Thoracic aorta (tissue), 2 donors: ENCODE results near the gene RARRES1. TPM values are rescaled to one million over a fixed set of nuclear protein-coding genes. Genes with fewer than 3 reads are reported as not detected.

Source experiments
- ATAC-seq: fragments of 150-250 bp; one replicate; pipeline ENCODE4 v1.8.0; 2017; ENCODE audit warnings: low read depth; ENCODE audit not compliant: insufficient number of reproducible peaks, low FRiP score
- DNase-seq: peaks from one replicate; pipeline ENCODE4 v3.0.0-alpha.2; 2020; ENCODE audit warnings: low spot score
- H3K27ac ChIP-seq, 2 donors: fragments of 200-600 bp; sonication (generic); 1 replicate in 1 of 2; 2 replicates in 1 of 2; pipeline ENCODE4 v1.5.1; 2016; ENCODE audit warnings: mild to moderate bottlenecking in 2 of 2, moderate library complexity in 2 of 2
- H3K27me3 ChIP-seq: fragments of 200-600 bp; sonication (generic); replicated peaks from 2 replicates; pipeline ENCODE4 v1.6.0; 2016; ENCODE audit warnings: mild to moderate bottlenecking; ENCODE audit not compliant: insufficient read depth
- H3K36me3 ChIP-seq: fragments of 200-600 bp; sonication (generic); one replicate; pipeline ENCODE4 v1.5.1; 2016
- H3K4me1 ChIP-seq, 2 donors: fragments of 200-600 bp; sonication (generic); 1 replicate in 1 of 2; 2 replicates in 1 of 2; pipeline versions ENCODE4 v1.5.1 to v1.6.0; 2016; ENCODE audit warnings: low read depth in 2 of 2, mild to moderate bottlenecking in 1 of 2; ENCODE audit not compliant: control insufficient read depth in 1 of 2
- H3K4me3 ChIP-seq: fragments of 200-600 bp; sonication (generic); 2 replicates; pipeline ENCODE4 v1.5.1; 2016; ENCODE audit warnings: mild to moderate bottlenecking
- H3K9me3 ChIP-seq: fragments of 200-600 bp; sonication (generic); 2 replicates; pipeline ENCODE4 v1.5.1; 2016
- total RNA-seq, 2 donors: library from RNA; depleted of rRNA; stranded (reverse); fragments of >200 nt; gene quantifications; one replicate each; pipeline versions ENCODE4 v1.1.0 to v1.2.3, GENCODE V29; 2016
- TF ChIP-seq, protein P1 (sequence below): fragments of 200-600 bp; sonication (generic); IDR thresholded peaks from one replicate; pipeline ENCODE4 v1.5.1; 2019; ENCODE audit warnings: antibody characterized with exemption

The RARRES1 gene
- total RNA-seq, 2 donors from 2014 or later, result 9.3 to 63.8 TPM

DNA sequence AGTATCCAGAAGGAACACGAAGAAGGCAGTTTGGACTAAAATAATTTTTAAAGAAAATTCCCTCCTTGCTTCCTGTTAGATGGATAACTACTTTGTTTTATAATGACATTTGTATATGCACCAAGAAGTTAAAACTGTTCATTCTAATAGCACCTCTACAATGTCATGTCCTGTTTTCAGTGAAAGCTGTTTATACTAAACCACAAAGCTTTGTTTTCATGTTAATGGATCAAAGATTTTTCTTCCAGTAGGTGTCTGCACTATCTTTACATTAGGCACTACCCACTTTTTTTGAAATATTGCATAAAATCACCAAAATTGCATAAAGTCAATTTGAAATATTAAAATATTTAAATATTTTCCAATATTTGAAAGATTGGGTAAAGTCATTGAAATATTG is 10.1 kb downstream of the RARRES1 start:
- DNase-seq (no peak), ATAC-seq (no peak)
- H3K36me3 ChIP-seq, result no peaks in the 10 kb centered on the region
- H3K4me3 ChIP-seq, result no peak overlapping the region
- TF ChIP-seq, protein P1, sequence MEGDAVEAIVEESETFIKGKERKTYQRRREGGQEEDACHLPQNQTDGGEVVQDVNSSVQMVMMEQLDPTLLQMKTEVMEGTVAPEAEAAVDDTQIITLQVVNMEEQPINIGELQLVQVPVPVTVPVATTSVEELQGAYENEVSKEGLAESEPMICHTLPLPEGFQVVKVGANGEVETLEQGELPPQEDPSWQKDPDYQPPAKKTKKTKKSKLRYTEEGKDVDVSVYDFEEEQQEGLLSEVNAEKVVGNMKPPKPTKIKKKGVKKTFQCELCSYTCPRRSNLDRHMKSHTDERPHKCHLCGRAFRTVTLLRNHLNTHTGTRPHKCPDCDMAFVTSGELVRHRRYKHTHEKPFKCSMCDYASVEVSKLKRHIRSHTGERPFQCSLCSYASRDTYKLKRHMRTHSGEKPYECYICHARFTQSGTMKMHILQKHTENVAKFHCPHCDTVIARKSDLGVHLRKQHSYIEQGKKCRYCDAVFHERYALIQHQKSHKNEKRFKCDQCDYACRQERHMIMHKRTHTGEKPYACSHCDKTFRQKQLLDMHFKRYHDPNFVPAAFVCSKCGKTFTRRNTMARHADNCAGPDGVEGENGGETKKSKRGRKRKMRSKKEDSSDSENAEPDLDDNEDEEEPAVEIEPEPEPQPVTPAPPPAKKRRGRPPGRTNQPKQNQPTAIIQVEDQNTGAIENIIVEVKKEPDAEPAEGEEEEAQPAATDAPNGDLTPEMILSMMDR, result no peak
- peak overlapping the region; percentile 77 to 79 for H3K27ac ChIP-seq
- H3K27me3 ChIP-seq, result no peaks in the 10 kb centered on the region
- H3K9me3 ChIP-seq, result no peaks in the 10 kb centered on the region
- peaks cover 24 to 47% of the 10 kb centered on the region in 2 donors for H3K4me1 ChIP-seq

DNA sequence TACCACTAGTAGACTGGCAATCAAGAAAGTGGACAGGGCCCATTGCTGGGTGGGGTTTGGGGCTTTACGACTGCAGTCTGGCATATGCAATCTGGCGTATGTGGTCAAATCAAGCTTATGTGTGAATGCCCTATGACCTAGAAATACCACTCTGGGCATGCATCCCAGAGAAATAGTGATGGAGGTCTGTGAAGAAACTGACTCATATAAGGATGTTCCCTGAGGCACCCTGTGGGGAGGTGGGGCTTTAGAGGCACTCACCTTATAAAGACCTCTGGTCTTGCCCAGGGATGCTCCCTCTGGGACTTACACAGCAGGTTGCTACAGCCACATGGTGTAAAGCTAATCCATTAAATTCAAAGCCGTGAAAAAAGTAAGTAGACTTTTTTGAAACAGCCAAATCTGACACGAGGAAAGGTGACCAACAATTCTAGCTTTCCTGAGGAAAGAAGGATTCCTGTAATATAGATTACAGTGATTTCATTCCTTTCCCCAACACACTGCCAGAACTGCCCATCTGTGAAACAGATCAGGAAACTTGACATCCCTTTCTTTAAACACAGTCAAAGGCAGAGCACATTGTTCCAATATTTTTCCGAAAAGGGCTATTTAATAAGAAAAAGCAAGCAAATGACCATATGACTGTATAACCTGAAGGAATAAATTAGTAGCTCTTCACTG is 13.6 kb downstream of the RARRES1 start:
- ATAC-seq (no peak), DNase-seq (no peak)
- Histone ChIP-seq H3K4me3 (no peak overlapping the region), H3K36me3 (no peaks in the 10 kb centered on the region), H3K4me1 (peaks cover 13 to 28% of the 10 kb centered on the region in 2 donors), H3K9me3 (no peaks in the 10 kb centered on the region), H3K27ac (no peak overlapping the region), H3K27me3 (no peaks in the 10 kb centered on the region)
- TF ChIP-seq, protein P1, result no peak

DNA sequence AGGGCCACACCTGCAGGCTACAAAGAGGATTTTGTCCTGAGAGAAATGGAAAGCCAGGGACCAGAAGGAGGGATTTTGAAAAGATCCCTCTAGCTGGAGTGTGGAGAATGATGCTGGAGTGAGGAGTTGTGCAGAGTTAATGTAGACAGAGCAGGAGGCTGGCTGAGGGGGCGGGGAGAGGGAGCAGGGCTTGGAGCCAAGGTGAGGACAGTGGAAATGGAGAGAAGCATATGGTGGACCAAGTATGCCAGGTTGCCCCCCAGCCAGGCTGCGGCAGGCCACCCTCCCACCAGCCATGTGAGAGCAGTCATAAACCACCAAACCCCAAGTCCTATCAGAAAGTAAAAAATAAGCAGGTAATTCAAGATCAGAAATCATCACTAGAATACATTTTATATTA is 14.7 kb downstream of the RARRES1 start:
- Histone ChIP-seq H3K4me3 (no peak overlapping the region), H3K27ac (no peak overlapping the region), H3K27me3 (no peaks in the 10 kb centered on the region), H3K9me3 (no peaks in the 10 kb centered on the region), H3K4me1 (peaks cover 8 to 28% of the 10 kb centered on the region in 2 donors), H3K36me3 (no peaks in the 10 kb centered on the region)
- ATAC-seq (no peak), DNase-seq (no peak)
- TF ChIP-seq, protein P1, result no peak

DNA sequence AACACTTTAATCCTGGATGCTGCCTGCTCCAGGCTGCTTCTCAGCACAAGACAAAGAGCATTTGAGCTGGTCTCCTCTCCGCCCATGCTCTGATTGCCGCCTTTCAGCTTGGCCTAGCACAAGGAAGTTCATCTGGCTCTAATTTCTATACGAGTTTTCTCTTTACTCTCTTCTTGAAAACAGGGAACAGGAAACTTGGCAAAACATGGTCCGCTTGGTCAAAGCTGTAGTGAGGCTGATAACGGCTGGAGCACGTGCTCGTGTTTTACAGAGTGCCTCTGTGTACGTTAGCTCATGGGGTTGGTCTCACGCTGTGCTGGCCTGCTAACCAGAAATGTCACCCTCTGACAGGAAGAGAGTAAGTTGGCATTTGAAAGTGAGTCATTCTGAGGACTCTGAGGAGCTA is 19.2 kb downstream of the RARRES1 start:
- Histone ChIP-seq H3K9me3 (no peaks in the 10 kb centered on the region), H3K4me1 (peaks cover 20 to 34% of the 10 kb centered on the region in 2 donors), H3K4me3 (no peak overlapping the region), H3K27ac (peak overlapping the region; percentile 18 to 54), H3K27me3 (no peaks in the 10 kb centered on the region), H3K36me3 (no peaks in the 10 kb centered on the region)
- TF ChIP-seq, protein P1, result no peak
- ATAC-seq (peak; percentile 37), DNase-seq (no peak)

DNA sequence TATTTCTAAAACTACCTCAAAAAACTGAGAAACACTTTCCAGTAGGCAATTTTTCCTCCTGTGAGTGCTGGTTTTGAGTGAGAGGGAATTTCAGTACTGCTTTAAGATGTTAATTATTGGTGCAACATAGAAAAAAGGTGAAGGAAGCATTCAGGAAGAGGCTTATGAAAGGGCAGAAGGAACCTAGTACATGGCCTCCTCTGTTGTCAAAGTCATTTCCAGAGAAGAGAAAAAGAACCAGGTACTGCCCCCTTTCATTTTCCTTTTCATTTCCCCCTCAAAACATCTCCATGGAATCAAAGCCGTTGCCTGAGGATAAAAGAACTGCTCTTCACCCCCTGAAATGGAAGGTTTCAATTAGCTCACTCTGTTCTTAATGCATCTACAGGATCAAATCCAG is 19.8 kb downstream of the RARRES1 start:
- Histone ChIP-seq H3K27me3 (no peaks in the 10 kb centered on the region), H3K27ac (peak overlapping the region; percentile 18 to 54), H3K4me1 (peaks cover 20 to 33% of the 10 kb centered on the region in 2 donors), H3K36me3 (no peaks in the 10 kb centered on the region), H3K9me3 (no peaks in the 10 kb centered on the region), H3K4me3 (no peak overlapping the region)
- ATAC-seq (no peak), DNase-seq (no peak)
- TF ChIP-seq, protein P1, result no peak
